MM.1S (cell line): ENCODE measurements around the gene MGAT4B.
A peak's percentile ranks its signal among the peaks of the same experiment; 100 is the strongest.

Experiments used
- DNase-seq: peaks from one replicate; pipeline ENCODE4 v3.0.0-alpha.2; 2015
- H2AFZ ChIP-seq: fragments of 300-600 bp; sonication (generic); 2 replicates; pipeline ENCODE4 v1.6.0; 2016; ENCODE audit warnings: antibody characterized with exemption, low read length
- H3F3A ChIP-seq: fragments of 300-600 bp; sonication (generic); 2 replicates; pipeline ENCODE4 v1.6.1; 2016; ENCODE audit warnings: mild to moderate bottlenecking, antibody characterized with exemption, low read length, moderate library complexity, mixed read lengths; ENCODE audit not compliant: insufficient read depth
- H3K27ac ChIP-seq: fragments of 300-600 bp; sonication (generic); 2 replicates; pipeline ENCODE4 v1.5.1; 2016; ENCODE audit warnings: mild to moderate bottlenecking, low read length
- H3K27me3 ChIP-seq: fragments of 300-600 bp; sonication (generic); replicated peaks from 2 replicates; pipeline ENCODE4 v1.6.0; 2016; ENCODE audit warnings: low read length; ENCODE audit not compliant: insufficient read depth
- H3K36me3 ChIP-seq: fragments of 300-600 bp; sonication (generic); replicated peaks from 2 replicates; pipeline ENCODE4 v1.6.1; 2016; ENCODE audit warnings: mild to moderate bottlenecking, low read length, mixed read lengths; ENCODE audit not compliant: insufficient read depth
- H3K4me1 ChIP-seq: fragments of 300-600 bp; sonication (generic); 2 replicates; pipeline ENCODE4 v1.6.1; 2016; ENCODE audit warnings: low read length, mixed read lengths
- H3K4me2 ChIP-seq: fragments of 300-600 bp; sonication (generic); 2 replicates; pipeline ENCODE4 v1.6.0; 2016; ENCODE audit warnings: low read depth, low read length
- H3K4me3 ChIP-seq: fragments of 300-600 bp; sonication (generic); 2 replicates; pipeline ENCODE4 v1.5.1; 2016; ENCODE audit warnings: low read length, mixed read lengths
- H3K79me2 ChIP-seq: fragments of 300-600 bp; sonication (generic); 2 replicates; pipeline ENCODE4 v1.6.1; 2016; ENCODE audit warnings: mixed run types, low read length, mixed read lengths
- H3K9ac ChIP-seq: fragments of 300-600 bp; sonication (generic); 2 replicates; pipeline ENCODE4 v1.6.1; 2016; ENCODE audit warnings: low read length, mixed read lengths
- H3K9me2 ChIP-seq: fragments of 300-600 bp; sonication (generic); replicated peaks from 2 replicates; pipeline ENCODE4 v1.6.1; 2016; ENCODE audit warnings: mild to moderate bottlenecking, low read length, mixed read lengths; ENCODE audit not compliant: insufficient read depth
- H3K9me3 ChIP-seq: fragments of 300-600 bp; sonication (generic); replicated peaks from 2 replicates; pipeline ENCODE4 v1.6.1; 2016; ENCODE audit warnings: mild to moderate bottlenecking, low read length, mixed read lengths; ENCODE audit not compliant: insufficient read depth
- H4K20me1 ChIP-seq: fragments of 300-600 bp; sonication (generic); 2 replicates; pipeline ENCODE4 v1.6.1; 2016; ENCODE audit warnings: mild to moderate bottlenecking, low read length, moderate library complexity, mixed read lengths; ENCODE audit not compliant: insufficient read depth
- CTCF ChIP-seq: fragments of 300-600 bp; sonication (generic); IDR thresholded peaks from 2 replicates; pipeline ENCODE4 v1.5.1; 2016; ENCODE audit warnings: antibody characterized with exemption, low read length, mixed read lengths
- EZH2 ChIP-seq: fragments of 300-600 bp; sonication (generic); optimal IDR thresholded peaks from 2 replicates; pipeline ENCODE3; 2017; ENCODE audit warnings: low read depth, mild to moderate bottlenecking, antibody characterized with exemption, low read length, mixed read lengths
- EZH2phosphoT487 ChIP-seq: fragments of 300-600 bp; sonication (generic); IDR thresholded peaks from 2 replicates; pipeline ENCODE4 v1.6.1; 2018; ENCODE audit warnings: antibody characterized with exemption, low read length

MGAT4B gene

GRCh38 chr5:179794575-179794974 lies 12.1 kb downstream of the MGAT4B start:
- peak overlapping the region; percentile 90; the same call in 1 of the 2 replicates for H3K4me3 ChIP-seq

GRCh38 chr5:179794171-179794570 lies 12.5 kb downstream of the MGAT4B start:
- Histone ChIP-seq H3K4me1 (peaks cover 14% of the 10 kb centered on the region; the same call in 1 of the 2 replicates), H3F3A (peaks cover 29% of the 10 kb centered on the region)

More at GRCh38 chr5:179794575-179794974, 12.1 kb downstream of the MGAT4B start:
- TF ChIP-seq EZH2 (no peak), EZH2phosphoT487 (no peak), CTCF (no peak)
- peaks cover 14% of the 10 kb centered on the region; the same call in 1 of the 2 replicates for H3K4me1 ChIP-seq
- peaks cover 12% of the 10 kb centered on the region for H3K79me2 ChIP-seq
- no peaks in the 10 kb centered on the region for H3K27me3 ChIP-seq
- peaks cover 29% of the 10 kb centered on the region for H3F3A ChIP-seq
- no peak for DNase-seq
- H3K4me2 ChIP-seq: peak overlapping the region; percentile 96
- peak overlapping the region; percentile 79; the same call in 1 of the 2 replicates for H3K27ac ChIP-seq
- no peaks in the 10 kb centered on the region for H3K9me3 ChIP-seq
- H3K9ac ChIP-seq: peak overlapping the region; percentile 92; the same call in 1 of the 2 replicates
- no peaks in the 10 kb centered on the region for H3K9me2 ChIP-seq
- H4K20me1 ChIP-seq: no peaks in the 10 kb centered on the region
- no peak overlapping the region for H2AFZ ChIP-seq
- peaks cover 3% of the 10 kb centered on the region; the same call in 1 of the 2 replicates for H3K36me3 ChIP-seq

GRCh38 chr5:179793468-179794139 lies 13.1 kb downstream of the MGAT4B start, which contains the start of gene LTC4S:
Gene LTC4S (plus strand): TSS chr5:179793986. CDS start chr5:179794081, 95 bp downstream.
- Histone ChIP-seq H3K4me3 (peak within 1 kb of the TSS; percentile 90; the same call in 1 of the 2 replicates), H3K36me3 (peaks cover 3% of the 10 kb centered on the region; the same call in 1 of the 2 replicates), H3K4me2 (peak within 1 kb of the TSS; percentile 96), H2AFZ (no peak within 1 kb of the TSS), H3K79me2 (peaks cover 12% of the 10 kb centered on the region; the same call in 1 of the 2 replicates), H3K27me3 (no peaks in the 10 kb centered on the region), H3K27ac (peak within 1 kb of the TSS; percentile 79; the same call in 1 of the 2 replicates), H3K9me3 (no peaks in the 10 kb centered on the region), H3K4me1 (peaks cover 14% of the 10 kb centered on the region; the same call in 1 of the 2 replicates), H3F3A (peaks cover 29% of the 10 kb centered on the region), H4K20me1 (no peaks in the 10 kb centered on the region), H3K9me2 (no peaks in the 10 kb centered on the region), H3K9ac (peak within 1 kb of the TSS; percentile 92; the same call in 1 of the 2 replicates)
- DNase-seq: no peak
- TF ChIP-seq EZH2 (no peak), CTCF (no peak), EZH2phosphoT487 (no peak)

More at GRCh38 chr5:179794171-179794570, 12.5 kb downstream of the MGAT4B start:
- no peak overlapping the region for H2AFZ ChIP-seq
- no peak overlapping the region for H3K4me2 ChIP-seq
- TF ChIP-seq EZH2 (no peak), CTCF (no peak), EZH2phosphoT487 (no peak)
- H3K79me2 ChIP-seq: peaks cover 12% of the 10 kb centered on the region; the same call in 1 of the 2 replicates
- no peaks in the 10 kb centered on the region for H3K9me3 ChIP-seq
- no peak for DNase-seq
- no peak overlapping the region for H3K4me3 ChIP-seq
- no peaks in the 10 kb centered on the region for H4K20me1 ChIP-seq
- no peak overlapping the region for H3K9ac ChIP-seq
- H3K27me3 ChIP-seq: no peaks in the 10 kb centered on the region
- H3K9me2 ChIP-seq: no peaks in the 10 kb centered on the region
- no peak overlapping the region for H3K27ac ChIP-seq
- peaks cover 3% of the 10 kb centered on the region; the same call in 1 of the 2 replicates for H3K36me3 ChIP-seq
